OCI-M2 (cell line): ENCODE results near the gene INTS11.
"Not testable (repeated sequence)": the region's sequence is repeated elsewhere in the genome, so short reads cannot be mapped to it uniquely, and the experiment has no call there.

ENCODE experiments used
- DNase-seq: peaks from one replicate; lab custom pipeline; 2025; ENCODE audit not compliant: unreplicated experiment; lab: John Stamatoyannopoulos, UW

The INTS11 gene

DNA sequence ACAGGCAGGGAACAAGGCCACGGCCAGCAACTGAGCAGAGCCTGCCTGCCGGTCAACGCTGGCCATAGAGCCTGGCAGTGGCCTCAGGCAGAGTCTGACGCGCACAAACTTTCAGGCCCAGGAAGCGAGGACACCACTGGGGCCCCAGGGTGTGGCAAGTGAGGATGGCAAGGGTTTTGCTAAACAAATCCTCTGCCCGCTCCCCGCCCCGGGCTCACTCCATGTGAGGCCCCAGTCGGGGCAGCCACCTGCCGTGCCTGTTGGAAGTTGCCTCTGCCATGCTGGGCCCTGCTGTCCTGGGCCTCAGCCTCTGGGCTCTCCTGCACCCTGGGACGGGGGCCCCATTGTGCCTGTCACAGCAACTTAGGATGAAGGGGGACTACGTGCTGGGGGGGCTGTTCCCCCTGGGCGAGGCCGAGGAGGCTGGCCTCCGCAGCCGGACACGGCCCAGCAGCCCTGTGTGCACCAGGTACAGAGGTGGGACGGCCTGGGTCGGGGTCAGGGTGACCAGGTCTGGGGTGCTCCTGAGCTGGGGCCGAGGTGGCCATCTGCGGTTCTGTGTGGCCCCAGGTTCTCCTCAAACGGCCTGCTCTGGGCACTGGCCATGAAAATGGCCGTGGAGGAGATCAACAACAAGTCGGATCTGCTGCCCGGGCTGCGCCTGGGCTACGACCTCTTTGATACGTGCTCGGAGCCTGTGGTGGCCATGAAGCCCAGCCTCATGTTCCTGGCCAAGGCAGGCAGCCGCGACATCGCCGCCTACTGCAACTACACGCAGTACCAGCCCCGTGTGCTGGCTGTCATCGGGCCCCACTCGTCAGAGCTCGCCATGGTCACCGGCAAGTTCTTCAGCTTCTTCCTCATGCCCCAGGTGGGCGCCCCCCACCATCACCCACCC, 6.9 kb upstream of the INTS11 start, which contains the start of gene TAS1R3:
TAS1R3 (plus strand) TSS at position 213 of the 898 bp plus-strand sequence; CDS start at position 279, 66 bp downstream.
- DNase-seq, result no peak

DNA sequence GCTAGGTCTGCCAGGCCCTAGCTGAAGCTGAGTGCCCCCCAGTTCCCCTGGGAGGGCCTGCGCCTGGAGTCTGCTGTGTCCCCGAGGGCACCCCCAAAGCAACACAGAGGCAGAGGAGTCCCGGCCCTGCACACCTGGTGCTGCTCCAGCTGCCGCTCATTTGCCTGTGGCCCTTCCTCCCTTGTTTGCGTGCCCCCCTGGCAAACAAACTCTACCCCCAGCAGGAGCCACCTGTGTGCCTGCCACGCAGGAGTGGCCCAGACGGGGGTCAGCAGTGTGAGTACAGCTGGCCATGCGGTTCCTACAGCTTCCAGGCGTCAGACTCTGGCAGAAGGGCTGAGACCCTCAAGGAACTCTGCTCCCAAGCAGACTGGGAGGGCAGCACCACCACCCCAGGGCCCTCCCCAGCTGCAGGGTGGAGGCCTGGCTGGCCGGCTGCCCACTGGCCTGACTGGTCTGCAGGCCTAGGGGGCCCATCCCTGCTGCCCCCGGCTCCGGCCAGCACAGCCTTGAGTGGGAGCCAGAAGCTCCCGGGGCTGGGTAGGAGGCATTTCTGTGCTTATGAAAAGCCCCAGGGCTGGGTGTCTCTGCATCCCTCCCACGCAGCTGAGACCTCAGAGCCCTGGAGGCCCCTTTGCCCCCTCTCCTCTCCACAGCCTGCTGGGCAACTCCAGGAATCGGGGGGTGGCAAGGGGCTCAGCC, 6.1 kb upstream of the INTS11 start:
- no peak for DNase-seq

DNA sequence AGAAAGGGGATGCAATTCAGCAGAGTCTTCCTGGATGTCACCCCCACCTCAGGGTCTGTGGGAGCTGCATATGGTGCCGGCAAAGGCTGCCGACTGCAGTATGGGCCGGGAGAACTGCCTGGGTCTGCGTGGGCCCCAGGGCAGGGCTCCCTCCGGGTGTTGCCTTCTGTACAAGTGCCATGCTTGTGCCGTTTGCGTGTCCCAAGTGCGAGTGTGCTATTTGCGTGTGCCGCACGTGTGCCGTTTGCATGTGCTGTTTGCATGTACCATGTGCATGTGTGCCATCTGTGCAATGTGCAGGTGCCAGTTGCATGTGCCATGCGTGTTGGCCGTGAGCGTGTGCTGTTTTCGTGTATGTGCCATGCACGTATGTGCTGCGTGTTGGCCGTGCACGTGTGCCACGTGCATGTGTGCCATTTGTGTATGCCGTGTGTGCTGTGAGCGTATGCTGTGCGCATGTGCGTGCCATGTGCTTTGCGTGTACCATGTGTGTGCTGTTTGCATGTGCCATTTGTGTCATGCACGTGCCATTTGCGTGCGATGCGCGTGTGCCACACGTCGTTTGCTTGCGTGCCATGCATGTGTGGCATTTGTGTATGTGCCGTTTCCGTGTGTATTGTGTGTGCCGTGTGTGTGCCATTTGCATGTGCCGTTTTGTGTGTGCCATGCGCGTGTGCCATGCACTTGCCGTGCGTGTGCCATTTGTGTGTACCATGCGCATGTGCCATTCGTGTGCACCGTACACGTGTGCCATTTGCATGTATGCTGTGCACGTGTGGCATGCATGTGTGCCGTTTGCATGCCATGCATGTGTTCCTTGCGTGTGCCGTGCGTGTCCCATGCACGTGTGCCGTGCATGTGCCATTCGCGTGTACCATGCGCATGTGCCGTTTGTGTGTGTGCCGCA, 5.1 kb upstream of the INTS11 start:
- no peak for DNase-seq

DNA sequence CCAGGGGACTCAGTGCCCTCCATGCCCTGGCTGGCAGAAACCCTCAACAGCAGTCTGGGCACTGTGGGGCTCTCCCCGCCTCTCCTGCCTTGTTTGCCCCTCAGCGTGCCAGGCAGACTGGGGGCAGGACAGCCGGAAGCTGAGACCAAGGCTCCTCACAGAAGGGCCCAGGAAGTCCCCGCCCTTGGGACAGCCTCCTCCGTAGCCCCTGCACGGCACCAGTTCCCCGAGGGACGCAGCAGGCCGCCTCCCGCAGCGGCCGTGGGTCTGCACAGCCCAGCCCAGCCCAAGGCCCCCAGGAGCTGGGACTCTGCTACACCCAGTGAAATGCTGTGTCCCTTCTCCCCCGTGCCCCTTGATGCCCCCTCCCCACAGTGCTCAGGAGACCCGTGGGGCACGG, 3.8 kb upstream of the INTS11 start:
- DNase-seq, result no peak

DNA sequence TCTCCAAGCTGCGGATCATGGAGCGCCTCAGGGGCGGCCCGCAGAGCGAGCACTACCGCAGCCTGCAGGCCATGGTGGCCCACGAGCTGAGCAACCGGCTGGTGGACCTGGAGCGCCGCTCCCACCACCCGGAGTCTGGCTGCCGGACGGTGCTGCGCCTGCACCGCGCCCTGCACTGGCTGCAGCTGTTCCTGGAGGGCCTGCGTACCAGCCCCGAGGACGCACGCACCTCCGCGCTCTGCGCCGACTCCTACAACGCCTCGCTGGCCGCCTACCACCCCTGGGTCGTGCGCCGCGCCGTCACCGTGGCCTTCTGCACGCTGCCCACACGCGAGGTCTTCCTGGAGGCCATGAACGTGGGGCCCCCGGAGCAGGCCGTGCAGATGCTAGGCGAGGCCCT, 2.8 kb upstream of the INTS11 start:
- no peak for DNase-seq

DNA sequence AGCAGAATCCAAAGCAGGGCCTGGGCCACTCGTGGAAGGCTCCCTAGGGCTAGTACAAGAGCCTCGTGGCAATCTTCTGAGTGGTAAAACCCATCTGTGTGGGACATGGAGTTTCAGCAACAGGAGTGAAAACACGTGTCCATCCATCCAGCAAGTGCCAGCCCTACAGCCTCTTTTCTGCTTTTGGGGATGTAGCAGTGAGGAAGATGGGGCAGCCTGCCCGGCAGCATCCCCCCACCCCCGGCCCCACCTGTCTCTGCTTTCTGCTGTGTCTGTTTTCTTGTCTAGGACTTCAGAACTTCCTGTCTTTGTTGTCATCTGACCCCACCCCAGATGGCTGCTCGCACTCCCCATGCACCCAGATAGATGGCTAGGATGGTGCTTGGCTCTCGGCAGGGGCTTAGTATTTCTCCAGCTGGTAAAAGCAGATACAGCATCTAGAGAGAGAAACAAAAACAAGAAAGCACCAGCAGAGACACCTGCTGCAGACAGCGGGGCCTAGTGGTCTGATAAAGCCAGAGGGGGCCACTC, 1.7 kb upstream of the INTS11 start:
- no peak for DNase-seq

DNA sequence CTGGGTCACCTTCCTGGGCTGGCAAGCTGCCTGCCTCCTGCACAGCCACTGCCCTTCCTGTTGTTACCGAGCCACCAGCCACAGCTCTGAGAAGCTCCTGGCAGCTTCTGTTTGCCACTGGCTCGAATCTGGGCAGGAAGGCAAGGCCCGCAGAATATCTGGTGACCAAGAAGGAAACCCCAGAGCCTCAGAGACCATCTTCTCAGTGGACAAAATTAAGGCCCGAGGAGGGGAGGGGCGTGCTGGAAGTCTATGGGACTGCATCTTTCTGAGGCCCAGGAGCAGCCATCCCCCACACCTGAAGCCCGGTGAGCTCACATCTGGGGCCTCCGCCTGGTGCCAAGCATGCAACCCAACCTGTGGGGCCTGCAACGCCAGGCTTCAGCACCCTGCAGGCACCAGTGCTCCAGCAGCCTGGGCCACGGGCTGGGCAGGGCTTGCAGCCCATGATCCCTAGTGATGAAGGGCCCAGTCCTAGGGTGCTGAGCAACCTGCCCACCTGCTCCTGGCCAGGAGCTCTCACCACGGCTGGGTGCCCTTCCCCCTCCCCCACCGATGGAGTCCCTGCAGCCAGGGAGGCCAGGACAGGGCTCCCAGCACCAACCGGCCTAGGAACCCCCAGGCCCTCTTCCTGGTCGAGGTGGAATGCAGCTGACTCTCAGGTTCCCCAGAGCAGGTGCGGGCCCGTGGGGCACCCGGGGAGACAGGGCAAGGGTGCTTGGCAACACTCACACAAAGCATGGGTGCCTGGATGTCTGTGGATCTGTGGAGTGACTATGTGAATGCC, 1.0 kb upstream of the INTS11 start:
- DNase-seq, result no peak

DNA sequence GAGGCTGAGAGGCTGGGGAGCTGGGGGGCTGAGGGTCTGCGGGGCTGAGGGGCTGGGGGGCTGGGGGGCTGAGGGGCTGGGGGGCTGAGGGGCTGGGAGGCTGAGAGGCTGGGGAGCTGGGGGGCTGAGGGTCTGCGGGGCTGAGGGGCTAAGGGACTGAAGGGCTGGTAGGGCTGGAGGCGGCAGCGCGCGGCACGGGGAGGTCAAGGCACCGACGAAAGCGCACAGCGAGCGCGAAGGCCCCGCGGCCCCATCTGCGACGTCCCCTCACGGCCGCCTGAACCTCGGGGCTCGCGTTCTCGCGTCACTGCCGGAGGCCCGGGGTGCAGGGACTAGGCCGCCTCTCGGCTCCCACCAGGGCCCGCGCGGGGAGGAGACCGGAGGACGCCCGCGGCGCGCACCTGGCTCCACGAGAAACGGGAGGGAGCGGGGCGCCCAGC, 356 bp downstream of the INTS11 start:
- DNase-seq, result no peak

DNA sequence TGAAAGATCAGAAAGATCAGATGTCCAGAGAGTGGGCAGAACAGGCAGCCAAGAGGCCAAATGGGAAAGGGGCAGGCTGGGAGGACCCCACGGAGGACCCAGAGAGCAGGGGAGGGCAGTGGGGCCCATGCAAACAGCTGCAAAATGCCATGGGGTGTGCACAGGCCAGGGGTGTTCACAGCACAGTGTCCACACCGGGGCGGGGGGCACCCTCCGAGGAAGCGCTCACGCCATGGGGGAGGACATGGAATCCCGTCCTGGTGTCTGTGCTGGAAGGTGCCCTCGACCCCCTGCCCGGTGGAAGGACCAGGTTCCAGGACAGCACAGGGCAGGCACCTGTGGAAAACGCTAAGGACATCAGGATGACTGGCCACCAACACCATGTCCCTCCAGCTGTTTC, 1.5 kb downstream of the INTS11 start:
- DNase-seq, result no peak

DNA sequence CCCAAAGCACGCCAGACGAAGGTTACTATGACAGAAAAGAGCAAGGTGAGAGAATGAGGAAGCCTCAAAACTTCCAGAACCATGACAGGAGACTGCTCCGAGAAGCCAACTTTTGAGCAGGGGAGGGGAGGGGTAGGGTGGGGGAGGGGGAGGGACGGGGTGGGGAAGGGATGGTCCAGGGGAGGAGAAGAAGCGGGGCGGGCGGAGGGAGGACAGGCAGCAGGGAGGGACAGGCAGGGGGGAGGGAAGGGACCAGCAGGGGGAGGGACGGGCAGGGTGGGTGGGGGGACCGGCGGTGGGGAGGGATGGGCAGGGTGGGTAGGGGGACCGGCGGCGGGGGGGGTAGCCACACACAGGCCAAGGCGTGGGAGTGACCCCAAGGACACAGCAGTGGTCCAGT, 2.0 kb downstream of the INTS11 start:
- DNase-seq, result no peak

DNA sequence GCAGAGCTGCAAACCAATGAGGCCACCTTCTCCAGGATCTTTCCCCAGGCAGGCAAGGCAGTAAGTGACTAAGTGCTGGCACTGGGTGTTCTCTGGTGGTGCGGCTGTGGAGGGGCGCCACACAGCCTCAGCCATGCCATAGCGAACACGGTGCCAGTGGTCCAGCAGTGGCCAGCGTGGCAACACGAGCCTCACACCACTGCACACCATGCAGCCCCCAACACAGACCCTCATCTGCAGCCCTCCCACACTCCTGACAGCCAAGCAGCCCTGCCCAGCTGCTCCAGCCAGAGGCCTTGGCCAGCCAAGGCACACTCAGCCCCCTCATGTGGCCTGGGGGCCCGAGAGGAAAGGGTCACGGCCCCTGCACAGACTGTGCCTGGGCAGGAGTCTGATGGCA, 3.0 kb downstream of the INTS11 start:
- DNase-seq, result no peak

DNA sequence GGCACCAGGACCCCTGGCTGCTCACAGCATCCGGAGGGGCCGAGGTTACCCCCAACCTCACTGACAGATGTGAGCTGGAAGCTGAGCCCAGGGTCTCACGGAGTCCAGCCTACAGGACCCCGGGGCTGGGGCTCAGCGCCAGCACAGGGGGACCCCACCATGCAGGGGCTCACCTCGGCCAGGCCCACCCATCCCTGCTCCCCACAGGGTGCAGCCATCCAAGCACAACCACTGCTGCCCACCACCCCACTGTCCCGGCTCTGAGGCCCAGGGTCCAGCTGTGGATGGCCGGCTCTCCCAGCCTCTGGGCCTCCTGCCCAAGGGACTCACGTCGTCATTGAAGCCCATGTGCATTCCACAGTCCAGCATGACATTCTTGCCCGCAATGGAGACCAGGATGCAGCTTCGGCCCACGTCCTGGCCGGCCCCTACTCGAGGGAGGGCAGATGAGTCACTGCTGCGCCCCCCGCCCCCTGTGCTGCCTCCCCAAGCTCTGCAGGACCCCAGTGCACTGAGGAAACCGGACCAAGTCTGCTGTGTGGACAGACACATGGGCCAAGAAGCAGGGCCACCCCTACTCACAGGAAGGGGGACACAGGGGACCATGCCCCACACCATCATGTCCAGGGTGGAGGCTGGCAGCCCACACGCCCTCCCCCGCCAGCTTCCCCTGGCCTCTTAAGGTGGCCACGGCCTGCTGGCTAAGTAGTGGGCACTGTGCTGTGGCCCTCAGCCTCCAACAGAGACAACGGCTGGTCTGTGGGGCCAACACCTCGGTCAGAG, 3.6 kb downstream of the INTS11 start:
- DNase-seq, result no peak

DNA sequence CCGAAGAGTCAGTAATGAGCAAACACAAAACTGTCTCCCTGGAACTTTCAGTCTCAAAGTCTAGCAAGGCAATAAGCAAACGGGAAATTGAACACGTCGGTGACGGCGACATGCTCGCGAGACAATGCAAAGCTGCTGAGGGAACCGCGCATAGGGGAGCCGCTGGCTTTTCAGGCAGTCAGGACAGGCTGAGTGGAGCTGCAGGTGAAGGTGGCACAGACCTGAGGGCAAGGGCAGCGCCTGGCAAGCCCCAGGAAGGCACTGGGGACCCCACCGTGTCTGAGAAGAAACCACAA, 4.9 kb downstream of the INTS11 start:
- no peak for DNase-seq

DNA sequence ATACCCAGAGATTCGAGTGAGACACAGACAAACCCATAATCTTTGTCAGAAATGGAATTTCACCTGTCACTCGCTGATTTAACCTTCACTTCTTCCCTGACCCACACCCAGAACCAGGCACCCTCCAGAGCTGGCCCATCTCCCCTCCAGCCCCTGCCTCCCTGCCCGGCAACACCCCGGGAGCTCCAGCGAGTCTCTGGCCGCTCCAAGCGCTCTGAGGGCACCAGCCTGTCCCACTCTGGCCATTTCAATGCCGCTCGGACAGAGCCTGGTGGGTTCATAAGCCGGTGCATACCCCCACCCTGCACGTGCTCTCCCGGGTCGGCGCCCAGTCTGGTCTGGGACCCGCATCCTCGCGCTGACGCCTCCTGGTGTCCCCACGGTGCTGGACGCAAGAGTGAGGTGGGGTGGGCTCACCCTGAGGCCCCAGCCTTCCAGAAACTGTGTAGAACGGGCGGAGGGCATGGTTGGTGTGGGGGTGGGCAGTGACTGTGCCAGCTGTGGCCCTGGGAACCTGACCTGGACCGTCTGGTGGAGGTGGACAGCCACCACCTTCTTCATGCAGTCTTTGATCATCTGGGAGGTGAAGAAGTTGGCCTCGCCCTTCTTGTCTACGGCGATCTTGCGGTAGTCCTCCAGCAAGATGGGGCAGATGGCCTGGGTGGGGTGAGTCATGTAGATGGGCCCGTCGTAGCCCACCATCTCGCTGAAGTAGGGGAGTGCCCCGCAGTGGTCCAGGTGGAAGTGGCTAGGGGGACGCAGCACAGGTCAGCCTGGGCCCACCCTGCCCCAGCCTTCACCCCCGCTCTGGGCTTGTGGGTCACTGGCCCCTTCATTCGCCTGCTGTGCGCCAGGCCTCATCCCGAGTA, 5.4 kb downstream of the INTS11 start:
- no peak for DNase-seq

DNA sequence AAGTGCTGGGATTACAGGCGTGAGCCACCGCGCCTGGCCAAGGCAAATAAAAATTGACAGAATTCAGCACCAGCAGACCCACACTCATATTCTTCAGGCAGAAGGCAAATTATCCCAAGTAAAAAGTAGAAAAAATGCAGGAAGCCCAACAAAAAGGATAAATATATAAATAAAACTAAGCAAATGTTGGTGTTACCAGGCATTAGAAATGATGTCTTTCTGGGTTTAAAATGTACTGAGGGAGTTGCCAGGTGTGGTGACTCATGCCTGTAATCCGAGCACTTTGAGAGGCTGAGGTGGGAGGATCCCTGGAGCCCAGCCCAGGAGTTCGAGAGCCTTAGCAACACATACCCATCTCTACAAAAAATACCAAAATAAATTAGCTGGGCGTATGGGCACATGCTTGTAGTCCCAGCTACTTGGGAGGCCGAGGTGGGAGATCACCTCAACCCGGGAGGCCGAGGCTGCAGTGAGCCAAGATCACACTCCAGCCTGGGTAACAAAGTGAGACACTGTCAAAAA, 6.3 kb downstream of the INTS11 start:
- DNase-seq, result no peak

DNA sequence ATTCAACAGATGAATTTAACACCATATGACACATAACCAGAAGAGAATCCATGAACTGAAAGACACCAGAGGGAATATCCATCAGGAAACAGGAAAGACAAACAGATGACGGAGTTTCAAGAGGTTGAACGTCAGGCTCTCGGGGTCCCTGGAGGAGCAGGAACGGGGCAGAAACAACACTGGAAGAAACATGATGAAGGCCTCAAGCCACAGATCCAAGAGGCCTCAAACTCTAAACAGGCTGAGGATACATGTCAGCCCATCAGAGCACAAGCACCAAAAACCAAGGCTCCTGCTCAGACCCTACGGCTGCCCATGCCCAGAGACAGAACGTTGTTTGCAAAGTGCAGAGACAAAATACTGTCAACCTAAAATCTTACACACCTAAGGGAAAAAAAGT, 7.0 kb downstream of the INTS11 start:
- DNase-seq, result no peak

DNA sequence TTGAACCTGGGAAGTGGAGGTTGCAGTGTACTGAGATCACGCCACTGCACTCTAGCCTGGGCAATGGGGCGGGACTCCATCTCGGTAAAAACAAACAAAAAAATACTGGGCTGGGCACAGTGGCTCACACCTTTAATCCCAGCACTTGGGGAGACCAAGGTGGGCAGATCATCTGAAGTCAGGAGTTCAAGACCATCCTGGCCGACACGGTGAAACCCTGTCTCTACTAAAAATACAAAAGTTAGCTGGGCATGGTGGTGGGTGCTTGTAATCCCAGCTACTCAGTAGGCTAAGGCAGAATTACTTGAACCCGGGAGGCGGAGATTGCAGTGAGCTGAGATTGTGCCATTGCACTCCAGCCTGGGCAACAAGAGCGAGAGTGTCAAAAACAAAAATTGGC, 8.3 kb downstream of the INTS11 start:
- not testable (repeated sequence) for DNase-seq

DNA sequence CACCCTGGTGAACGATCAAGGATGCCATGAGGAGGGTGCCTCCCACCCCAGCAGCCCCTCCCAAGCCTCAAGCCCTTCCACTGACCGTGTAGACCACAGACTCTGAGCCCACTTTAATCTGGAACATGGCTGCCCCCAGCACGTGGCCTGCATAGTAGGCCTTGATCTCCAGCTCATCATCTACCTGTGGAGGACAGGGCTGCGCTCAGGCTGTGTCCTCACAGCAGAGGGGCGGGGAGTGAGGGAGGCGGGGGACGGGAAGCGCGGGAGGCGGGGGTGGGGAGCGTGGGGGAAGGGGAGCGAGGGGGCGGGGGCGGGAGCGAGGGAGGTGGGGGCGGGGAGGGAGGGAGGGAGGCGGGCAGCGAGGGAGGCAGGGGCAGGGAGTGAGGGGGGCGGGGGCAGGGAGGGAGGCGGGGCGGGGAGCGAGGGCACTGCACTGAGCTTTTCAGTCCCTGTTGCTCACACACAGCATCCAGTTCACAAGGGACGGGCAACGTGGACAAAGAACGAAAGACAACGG, 9.0 kb downstream of the INTS11 start:
- no peak for DNase-seq
